Hindlimb muscle (tissue), 1 donor: Measurements from ENCODE around the gene FXYD1. TPM values are rescaled to one million over a fixed set of nuclear protein-coding genes. Genes with fewer than 3 reads are reported as not detected.
"Not testable (repeated sequence)": the region's sequence is repeated elsewhere in the genome, so short reads cannot be mapped to it uniquely, and the experiment has no call there.

Experiments
- DNase-seq: peaks from one replicate; pipeline ENCODE4 v3.0.0-alpha.2; 2013
- polyA plus RNA-seq: library from polyadenylated mRNA; unstranded; fragments of 120-200 nt; gene quantifications from one replicate; pipeline ENCODE4 v1.2.1, GENCODE V29; 2013; ENCODE audit not compliant: insufficient read length

Gene FXYD1
- polyA plus RNA-seq, result 281 TPM

- DNase-seq, result peak; percentile 87
Observed at GRCh38 chr19:35138305-35138892, at the start of gene FXYD1. TSS of gene FXYD1 (plus strand) at chr19:35138824. CDS start at chr19:35140080, 1,256 bp downstream.

GRCh38 chr19:35089554-35089953, 49.1 kb upstream of the FXYD1 start:
- DNase-seq, result no peak

GRCh38 chr19:35090160-35090505, 48.5 kb upstream of the FXYD1 start:
- no peak for DNase-seq

- peak; percentile 52 for DNase-seq
Observed at GRCh38 chr19:35090506-35091214, 48.0 kb upstream of the FXYD1 start.

- DNase-seq, result no peak
Observed at GRCh38 chr19:35093430-35093829, 45.2 kb upstream of the FXYD1 start.

GRCh38 chr19:35093941-35094647, 44.5 kb upstream of the FXYD1 start:
- DNase-seq, result no peak

GRCh38 chr19:35094656-35095055, 44.0 kb upstream of the FXYD1 start:
- DNase-seq, result no peak

GRCh38 chr19:35095667-35096368, 42.8 kb upstream of the FXYD1 start:
- DNase-seq, result no peak

- DNase-seq, result no peak
Observed at GRCh38 chr19:35098413-35099049, 40.1 kb upstream of the FXYD1 start.

- DNase-seq, result no peak
Observed at GRCh38 chr19:35099155-35099896, 39.3 kb upstream of the FXYD1 start.

- no peak for DNase-seq
Observed at GRCh38 chr19:35099897-35100275, 38.7 kb upstream of the FXYD1 start.

- no peak for DNase-seq
Observed at GRCh38 chr19:35100588-35101533, 37.8 kb upstream of the FXYD1 start.

- DNase-seq, result not testable (repeated sequence)
Observed at GRCh38 chr19:35101949-35102348, 36.7 kb upstream of the FXYD1 start.

- not testable (repeated sequence) for DNase-seq
Observed at GRCh38 chr19:35103614-35104013, 35.0 kb upstream of the FXYD1 start.

- no peak for DNase-seq
Observed at GRCh38 chr19:35104361-35104760, 34.3 kb upstream of the FXYD1 start.

- no peak for DNase-seq
Observed at GRCh38 chr19:35105047-35105410, 33.6 kb upstream of the FXYD1 start.

- no peak for DNase-seq
Observed at GRCh38 chr19:35105411-35106290, 33.0 kb upstream of the FXYD1 start.

- no peak for DNase-seq
Observed at GRCh38 chr19:35106291-35106583, 32.4 kb upstream of the FXYD1 start.

- DNase-seq, result no peak
Observed at GRCh38 chr19:35106898-35107541, 31.6 kb upstream of the FXYD1 start.
